Measurements from ENCODE around the gene RFX1. TPM values are rescaled to one million over a fixed set of nuclear protein-coding genes. Genes with fewer than 3 reads are reported as not detected.

The RFX1 gene
- total RNA-seq, 8 experiments from 2014 or later = 1.9 to 21.2 (median 8.7) TPM

GRCh38 chr19:13966684-13967128, 39.4 kb downstream of the RFX1 start:
- WGBS, 10 experiments = no CpG with 5 or more reads among the region's 14 CpGs
- no peak overlapping the region for H3K4me3 ChIP-seq
- peaks cover 0 to 6% of the 10 kb centered on the region in 2 donors for H3K4me1 ChIP-seq (replicated peaks in 1 of 2)
- in situ Hi-C loops (cut with MboI; ENCODE audit: low pct_unique_long_range_greater_than_20kb in 2 of 9, low sequenced_read_pairs in 9 of 9, unreplicated experiment in 9 of 9) = no loop called here
- no peak for ATAC-seq (replicated peaks in 6 of 8)
- no peak overlapping the region for H3K27ac ChIP-seq

DNA sequence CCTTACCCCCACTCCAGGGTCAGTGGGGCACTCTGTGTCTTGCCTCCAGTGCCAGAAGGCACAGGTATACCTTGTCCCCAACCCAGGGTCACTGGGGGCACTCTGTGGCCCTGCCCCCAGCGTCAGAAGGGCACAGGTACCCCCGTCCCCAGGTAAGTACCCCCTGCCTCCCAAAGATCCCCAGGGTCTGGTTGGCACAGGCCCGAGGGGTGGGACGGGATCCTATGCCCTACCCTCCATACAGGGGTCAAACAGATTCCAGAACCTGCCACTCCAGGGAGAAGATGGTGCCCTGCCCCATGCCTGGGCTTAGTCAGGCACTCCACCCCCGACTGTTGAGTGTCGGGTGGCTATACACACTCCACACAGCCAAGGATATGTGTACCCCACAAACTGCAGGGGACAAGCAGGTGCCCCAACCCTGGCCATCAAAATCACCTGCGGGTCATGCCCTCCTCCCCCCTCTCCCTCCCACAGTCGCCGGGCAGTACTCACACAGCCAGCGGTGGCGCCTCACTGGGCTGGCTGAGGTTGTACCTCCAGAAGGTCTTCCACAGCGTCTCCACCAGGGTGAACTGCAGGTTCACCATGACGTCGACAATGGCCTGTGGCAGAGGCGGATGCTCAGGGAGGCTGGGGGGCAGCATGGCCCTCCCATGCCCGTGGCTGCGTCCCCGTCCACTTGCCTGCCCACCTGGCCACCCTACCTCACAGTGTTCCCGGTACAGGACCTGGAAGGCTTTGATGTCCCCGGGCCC, 40.0 kb downstream of the RFX1 start:
- 97 to 100% (median 100%) methylated on average over 1 to 6 of the region's 20 CpGs; no CpG with 5 or more reads in 5 of the 10 experiments for WGBS, 10 experiments
- no peak overlapping the region for H3K27ac ChIP-seq
- H3K4me1 ChIP-seq (replicated peaks in 1 of 2) = peaks cover 0 to 8% of the 10 kb centered on the region in 2 donors
- in situ Hi-C loops (cut with MboI; ENCODE audit: low pct_unique_long_range_greater_than_20kb in 2 of 9, low sequenced_read_pairs in 9 of 9, unreplicated experiment in 9 of 9) = no loop called here
- ATAC-seq (replicated peaks in 6 of 8) = no peak
- H3K4me3 ChIP-seq = no peak overlapping the region

- 90 to 100% methylated on average over 1 to 2 of the region's 24 CpGs; no CpG with 5 or more reads in 8 of the 10 experiments for WGBS, 10 experiments
- no peak overlapping the region for H3K27ac ChIP-seq
- no peak for ATAC-seq (replicated peaks in 6 of 8)
- in situ Hi-C loops (cut with MboI; ENCODE audit: low pct_unique_long_range_greater_than_20kb in 2 of 9, low sequenced_read_pairs in 9 of 9, unreplicated experiment in 9 of 9) = no loop called here
- H3K4me3 ChIP-seq = no peak overlapping the region
- peaks cover 0 to 8% of the 10 kb centered on the region in 2 donors for H3K4me1 ChIP-seq (replicated peaks in 1 of 2)
These were observed 40.7 kb downstream of the RFX1 start for GRCh38 chr19:13965377-13965896.

- WGBS, 10 experiments = 90 to 100% (median 100%) methylated on average over 1 to 5 of the region's 5 CpGs; no CpG with 5 or more reads in 3 of the 10 experiments
- ATAC-seq (replicated peaks in 6 of 8) = no peak
- Histone ChIP-seq H3K4me1 (replicated peaks in 1 of 2) (peaks cover 0 to 8% of the 10 kb centered on the region in 2 donors), H3K27ac (no peak overlapping the region), H3K4me3 (no peak overlapping the region)
- in situ Hi-C loops (cut with MboI; ENCODE audit: low pct_unique_long_range_greater_than_20kb in 2 of 9, low sequenced_read_pairs in 9 of 9, unreplicated experiment in 9 of 9) = no loop called here
These were observed 41.3 kb downstream of the RFX1 start for GRCh38 chr19:13964776-13965175.

DNA sequence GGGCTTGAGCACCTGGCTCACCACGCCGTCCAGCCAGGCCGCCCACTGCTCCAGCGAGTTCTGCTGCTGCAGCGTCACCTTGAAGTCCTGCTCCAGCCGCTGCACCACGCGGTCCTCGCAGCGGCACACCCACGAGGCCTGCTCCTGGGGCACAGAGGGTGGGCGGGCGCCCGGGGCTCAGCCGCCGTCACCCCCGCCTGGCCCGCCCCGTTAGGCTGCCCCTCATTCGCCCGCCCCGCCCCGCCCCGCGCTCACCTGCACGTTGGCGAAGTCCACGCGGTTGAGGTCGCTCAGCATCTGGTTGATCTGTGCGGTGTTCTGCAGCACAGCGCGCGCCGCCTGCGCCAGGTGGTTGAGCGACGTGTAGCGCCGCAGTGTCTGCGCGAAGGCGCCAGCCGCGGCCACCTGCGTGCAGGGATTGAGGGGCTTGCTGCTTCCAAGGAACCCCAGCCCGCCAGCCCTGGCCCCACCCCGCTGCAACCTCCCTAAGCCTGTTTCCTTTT, 42.5 kb downstream of the RFX1 start:
- H3K27ac ChIP-seq = no peak overlapping the region
- WGBS, 10 experiments = 94 to 100% (median 95%) methylated on average over 2 to 17 of the region's 48 CpGs; no CpG with 5 or more reads in 7 of the 10 experiments
- H3K4me3 ChIP-seq = no peak overlapping the region
- in situ Hi-C loops (cut with MboI; ENCODE audit: low pct_unique_long_range_greater_than_20kb in 2 of 9, low sequenced_read_pairs in 9 of 9, unreplicated experiment in 9 of 9) = no loop called here
- H3K4me1 ChIP-seq (replicated peaks in 1 of 2) = peaks cover 0 to 8% of the 10 kb centered on the region in 2 donors
- no peak for ATAC-seq (replicated peaks in 6 of 8)

DNA sequence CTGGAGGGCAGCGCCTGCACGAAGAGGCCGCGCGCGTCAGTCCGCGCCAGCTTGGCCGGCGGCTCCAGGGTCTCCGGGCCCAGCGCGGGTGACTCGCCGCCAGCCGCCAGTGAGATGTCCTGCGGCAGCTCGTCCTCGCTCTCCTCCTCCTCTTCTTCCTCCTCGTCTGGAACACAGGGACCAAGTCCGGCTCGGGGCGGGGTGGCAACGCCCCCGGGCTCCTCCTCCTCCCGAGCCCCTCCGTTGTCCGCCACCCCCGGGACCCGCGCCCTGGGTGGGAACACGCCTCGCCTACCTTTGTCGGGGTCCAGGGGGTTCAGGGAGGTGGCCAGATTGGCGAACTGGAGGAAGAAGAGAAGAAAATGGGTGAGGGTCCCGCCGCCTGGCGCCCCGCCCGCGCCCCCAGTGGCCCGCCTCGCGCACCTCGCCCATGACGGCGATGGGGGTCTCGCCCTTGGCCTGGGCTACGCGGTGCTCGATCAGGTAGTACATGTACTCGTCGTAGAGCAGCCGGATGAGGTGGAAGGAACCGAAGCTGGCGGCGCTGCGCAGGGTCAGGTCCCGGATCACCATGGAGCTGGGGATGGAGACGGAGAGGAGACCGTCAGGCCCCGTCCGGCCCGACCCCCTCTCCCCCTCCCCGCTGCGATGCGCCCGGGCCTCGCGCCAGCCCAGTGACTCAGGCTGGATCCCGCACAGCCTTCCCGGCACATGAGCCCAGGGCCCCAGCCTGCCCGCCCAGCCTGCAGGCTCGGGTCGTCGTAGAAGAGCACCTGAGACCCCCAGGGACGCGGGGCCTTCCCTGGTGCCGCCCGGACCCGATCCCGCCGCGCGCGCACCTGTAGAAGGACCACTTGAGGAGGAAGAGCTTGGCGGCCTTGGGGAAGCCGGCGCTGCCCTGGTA, 43.2 kb downstream of the RFX1 start:
- 97 to 100% methylated on average over 1 to 6 of the region's 89 CpGs; no CpG with 5 or more reads in 8 of the 10 experiments for WGBS, 10 experiments
- in situ Hi-C loops (cut with MboI; ENCODE audit: low pct_unique_long_range_greater_than_20kb in 2 of 9, low sequenced_read_pairs in 9 of 9, unreplicated experiment in 9 of 9) = no loop called here
- Histone ChIP-seq H3K27ac (peak overlapping the region in 1 of 2 donors; percentile 44), H3K4me1 (replicated peaks in 1 of 2) (peaks cover 0 to 8% of the 10 kb centered on the region in 2 donors), H3K4me3 (no peak overlapping the region)
- ATAC-seq (replicated peaks in 6 of 8) = peak in 3 of 8 experiments; percentile 5 to 51 (median 16)

- Histone ChIP-seq H3K4me1 (replicated peaks in 1 of 2) (peaks cover 0 to 8% of the 10 kb centered on the region in 2 donors), H3K4me3 (no peak overlapping the region), H3K27ac (peak overlapping the region in 1 of 2 donors; percentile 44)
- 84 to 100% methylated on average over 1 to 5 of the region's 55 CpGs; no CpG with 5 or more reads in 8 of the 10 experiments for WGBS, 10 experiments
- peak in 4 of 8 experiments; percentile 44 to 65 (median 54) for ATAC-seq (replicated peaks in 6 of 8)
- in situ Hi-C loops (cut with MboI; ENCODE audit: low pct_unique_long_range_greater_than_20kb in 2 of 9, low sequenced_read_pairs in 9 of 9, unreplicated experiment in 9 of 9) = no loop called here
These were observed 44.1 kb downstream of the RFX1 start for GRCh38 chr19:13961826-13962698.

GRCh38 chr19:13960863-13961784, 45.0 kb downstream of the RFX1 start:
- no peak overlapping the region for H3K27ac ChIP-seq
- in situ Hi-C loops (cut with MboI; ENCODE audit: low pct_unique_long_range_greater_than_20kb in 2 of 9, low sequenced_read_pairs in 9 of 9, unreplicated experiment in 9 of 9) = no loop called here
- peaks cover 0 to 8% of the 10 kb centered on the region in 2 donors for H3K4me1 ChIP-seq (replicated peaks in 1 of 2)
- ATAC-seq (replicated peaks in 6 of 8) = peak in 4 of 8 experiments; percentile 2 to 5 (median 4)
- WGBS, 10 experiments = 87 to 91% (median 90%) methylated on average over 2 to 11 of the region's 39 CpGs; no CpG with 5 or more reads in 5 of the 10 experiments
- no peak overlapping the region for H3K4me3 ChIP-seq

GRCh38 chr19:13959962-13960862, 45.9 kb downstream of the RFX1 start:
- WGBS, 10 experiments = 60 to 100% (median 80%) methylated on average over 1 to 2 of the region's 27 CpGs; no CpG with 5 or more reads in 6 of the 10 experiments
- in situ Hi-C loops (cut with MboI; ENCODE audit: low pct_unique_long_range_greater_than_20kb in 2 of 9, low sequenced_read_pairs in 9 of 9, unreplicated experiment in 9 of 9) = no loop called here
- Histone ChIP-seq H3K27ac (no peak overlapping the region), H3K4me3 (no peak overlapping the region), H3K4me1 (replicated peaks in 1 of 2) (peaks cover 0 to 8% of the 10 kb centered on the region in 2 donors)
- peak in 7 of 8 experiments; percentile 6 to 54 (median 17) for ATAC-seq (replicated peaks in 6 of 8)

- no peak overlapping the region for H3K27ac ChIP-seq
- in situ Hi-C loops (cut with MboI; ENCODE audit: low pct_unique_long_range_greater_than_20kb in 2 of 9, low sequenced_read_pairs in 9 of 9, unreplicated experiment in 9 of 9) = no loop called here
- H3K4me1 ChIP-seq (replicated peaks in 1 of 2) = peaks cover 0 to 8% of the 10 kb centered on the region in 2 donors
- WGBS, 10 experiments = 70% methylated on average over 2 of the region's 41 CpGs; no CpG with 5 or more reads in 9 of the 10 experiments
- no peak overlapping the region for H3K4me3 ChIP-seq
- ATAC-seq (replicated peaks in 6 of 8) = peak in 2 of 8 experiments; percentile 3 to 7
These were observed 46.8 kb downstream of the RFX1 start for GRCh38 chr19:13959141-13959961.
